Esophagus squamous epithelium (tissue), 5 donors: Measurements from ENCODE around the gene CKB. TPM values are rescaled to one million over a fixed set of nuclear protein-coding genes. Genes with fewer than 3 reads are reported as not detected.

Source experiments
- DNase-seq: peaks from one replicate; lab custom pipeline; 2025; lab: John Stamatoyannopoulos, UW
- H3K27ac ChIP-seq, 4 donors: fragments of 200-600 bp; sonication (generic); one replicate each; pipeline ENCODE4 v1.5.1; 2016 to 2019; ENCODE audit warnings: mild to moderate bottlenecking in 1 of 4
- H3K27me3 ChIP-seq, 4 donors: fragments of 200-600 bp; sonication (generic); 1 replicate in 3 of 4; 2 replicates in 1 of 4; pipeline versions ENCODE4 v1.5.1 to v1.6.0; 2017 to 2021; ENCODE audit warnings: antibody characterized with exemption in 1 of 4
- H3K36me3 ChIP-seq, 3 donors: fragments of 200-600 bp; sonication (generic); one replicate each; pipeline ENCODE4 v1.5.1; 2016 to 2019
- H3K4me1 ChIP-seq, 3 donors: fragments of 200-600 bp; sonication (generic); one replicate each; pipeline ENCODE4 v1.5.1; 2017 to 2019
- H3K4me3 ChIP-seq, 4 donors: fragments of 200-600 bp; sonication (generic); 1 replicate in 3 of 4; 2 replicates in 1 of 4; pipeline ENCODE4 v1.5.1; 2016 to 2019; ENCODE audit warnings: mild to moderate bottlenecking in 2 of 4, moderate library complexity in 1 of 4
- H3K9me3 ChIP-seq, 3 donors: fragments of 200-600 bp; sonication (generic); one replicate each; pipeline ENCODE4 v1.5.1; 2016 to 2019
- CTCF ChIP-seq, 6 experiments: fragments of 450-650 bp in 4 of 6; fragments of 200-600 bp in 2 of 6; sonication (generic) in 2 of 6; IDR thresholded peaks; one replicate each; pipeline ENCODE4 v1.5.1; 2016 to 2019; ENCODE audit warnings: antibody characterized with exemption in 6 of 6, mild to moderate bottlenecking in 4 of 6, moderate library complexity in 4 of 6
- POLR2A ChIP-seq, 4 donors: fragments of 450-650 bp; IDR thresholded peaks; one replicate each; pipeline ENCODE4 v1.6.1; 2017; ENCODE audit warnings: antibody characterized with exemption in 4 of 4, mild to moderate bottlenecking in 4 of 4, moderate library complexity in 3 of 4
- WGBS, 2 donors: methylation state at CpG; one replicate each; pipeline ENCODE4 v1.1.5; 2018; 5-methylcytosine and 5-hydroxymethylcytosine counted together
- intact Hi-C: fragments of 100-400 bp; cut with DNase I; formaldehyde crosslinking; loops from one replicate; pipeline ENCODE4 v1.15.0; 2022
- total RNA-seq, 4 donors: library from RNA; depleted of rRNA; stranded (reverse); fragments of >200 nt; gene quantifications; one replicate each; pipeline ENCODE4 v1.1.0, GENCODE V29; 2016
- donor health status: DM: yes; HTN: yes; CAD: no.

The CKB gene
- total RNA-seq, 4 donors from 2014 or later = 27.2 to 204 (median 37.6) TPM

- WGBS, 2 donors = 60 to 82% methylated on average over 1 to 2 of the region's 22 CpGs
- DNase-seq = no peak
- TF ChIP-seq POLR2A (IDR thresholded peaks at IDR 0.05) (no peak), CTCF (IDR thresholded peaks at IDR 0.05) (no peak)
- Histone ChIP-seq H3K27me3 (no peaks in the 10 kb centered on the region), H3K4me1 (peaks cover 20 to 86% (median 41%) of the 10 kb centered on the region in 3 donors), H3K9me3 (no peaks in the 10 kb centered on the region), H3K4me3 (no peak overlapping the region), H3K36me3 (peaks cover 0 to 58% (median 4%) of the 10 kb centered on the region in 3 donors), H3K27ac (peak overlapping the region; percentile 58 to 81 (median 76))
- intact Hi-C loops = no loop called here
Observed at GRCh38 chr14:103534576-103535061, 12.0 kb upstream of the CKB start.

- Histone ChIP-seq H3K4me3 (no peak overlapping the region), H3K27ac (peak overlapping the region; percentile 58 to 81 (median 76)), H3K36me3 (peaks cover 0 to 58% (median 4%) of the 10 kb centered on the region in 3 donors), H3K9me3 (no peaks in the 10 kb centered on the region), H3K4me1 (peaks cover 22 to 86% (median 39%) of the 10 kb centered on the region in 3 donors), H3K27me3 (no peaks in the 10 kb centered on the region)
- WGBS, 2 donors = 73 to 83% methylated on average over 3 to 14 of the region's 25 CpGs
- TF ChIP-seq CTCF (IDR thresholded peaks at IDR 0.05) (no peak), POLR2A (IDR thresholded peaks at IDR 0.05) (no peak)
- intact Hi-C loops = no loop called here
- no peak for DNase-seq
Observed at GRCh38 chr14:103533999-103534575, 11.5 kb upstream of the CKB start.

- Histone ChIP-seq H3K4me1 (peaks cover 16 to 84% (median 35%) of the 10 kb centered on the region in 3 donors), H3K9me3 (no peaks in the 10 kb centered on the region), H3K27ac (peak overlapping the region; percentile 58 to 81 (median 76)), H3K4me3 (peak overlapping the region in 2 of 4 donors; percentile 13 to 28), H3K27me3 (no peaks in the 10 kb centered on the region), H3K36me3 (peaks cover 0 to 58% (median 4%) of the 10 kb centered on the region in 3 donors)
- DNase-seq = no peak
- TF ChIP-seq POLR2A (IDR thresholded peaks at IDR 0.05) = no peak
- 82% methylated on average over 8 of the region's 23 CpGs; no CpG with 5 or more reads in 1 of the 2 donors for WGBS, 2 donors
- intact Hi-C loops = no loop called here
Observed at GRCh38 chr14:103533137-103533998, 10.7 kb upstream of the CKB start.

- no peaks in the 10 kb centered on the region for H3K27me3 ChIP-seq
- WGBS, 2 donors = 93% methylated on average over 3 of the region's 32 CpGs; no CpG with 5 or more reads in 1 of the 2 donors
- TF ChIP-seq CTCF (IDR thresholded peaks at IDR 0.05) (no peak), POLR2A (IDR thresholded peaks at IDR 0.05) (no peak)
- H3K36me3 ChIP-seq = peaks cover 0 to 58% (median 4%) of the 10 kb centered on the region in 3 donors
- H3K27ac ChIP-seq = peak overlapping the region; percentile 58 to 81 (median 76)
- no peak for DNase-seq
- peaks cover 13 to 84% (median 42%) of the 10 kb centered on the region in 3 donors for H3K4me1 ChIP-seq
- peak overlapping the region in 1 of 4 donors; percentile 0 for H3K4me3 ChIP-seq
- no peaks in the 10 kb centered on the region for H3K9me3 ChIP-seq
- intact Hi-C loops = no loop called here
Observed at GRCh38 chr14:103532216-103533136, 9.8 kb upstream of the CKB start.
